HG02884 (cell line): ENCODE measurements around the gene ZNRF4.

Experiments
- ATAC-seq: cut with Tn5 transposase; IDR thresholded peaks from one replicate; pipeline ENCODE4 v1.9.1; 2021; ENCODE audit warnings: mild to moderate bottlenecking, moderate library complexity; ENCODE audit not compliant: unreplicated experiment

The ZNRF4 gene

GRCh38 chr19:5498830-5499550 lies 43.8 kb downstream of the ZNRF4 start:
- ATAC-seq, result no peak

GRCh38 chr19:5501907-5502306 lies 46.7 kb downstream of the ZNRF4 start:
- ATAC-seq, result no peak

GRCh38 chr19:5503598-5503997 lies 48.4 kb downstream of the ZNRF4 start:
- ATAC-seq, result no peak

GRCh38 chr19:5504114-5504513 lies 48.9 kb downstream of the ZNRF4 start:
- no peak for ATAC-seq
